ENCODE results near the gene ARHGAP21. TPM values are rescaled to one million over a fixed set of nuclear protein-coding genes. Genes with fewer than 3 reads are reported as not detected.
"Not testable (repeated sequence)": the region's sequence is repeated elsewhere in the genome, so short reads cannot be mapped to it uniquely, and the experiment has no call there.

ARHGAP21 gene
- total RNA-seq (2014; rRNA removed; shearing (Covaris generic); ENCODE audit: low replicate concordance) = 3.1 and 11.6 TPM in 2 replicates

DNA sequence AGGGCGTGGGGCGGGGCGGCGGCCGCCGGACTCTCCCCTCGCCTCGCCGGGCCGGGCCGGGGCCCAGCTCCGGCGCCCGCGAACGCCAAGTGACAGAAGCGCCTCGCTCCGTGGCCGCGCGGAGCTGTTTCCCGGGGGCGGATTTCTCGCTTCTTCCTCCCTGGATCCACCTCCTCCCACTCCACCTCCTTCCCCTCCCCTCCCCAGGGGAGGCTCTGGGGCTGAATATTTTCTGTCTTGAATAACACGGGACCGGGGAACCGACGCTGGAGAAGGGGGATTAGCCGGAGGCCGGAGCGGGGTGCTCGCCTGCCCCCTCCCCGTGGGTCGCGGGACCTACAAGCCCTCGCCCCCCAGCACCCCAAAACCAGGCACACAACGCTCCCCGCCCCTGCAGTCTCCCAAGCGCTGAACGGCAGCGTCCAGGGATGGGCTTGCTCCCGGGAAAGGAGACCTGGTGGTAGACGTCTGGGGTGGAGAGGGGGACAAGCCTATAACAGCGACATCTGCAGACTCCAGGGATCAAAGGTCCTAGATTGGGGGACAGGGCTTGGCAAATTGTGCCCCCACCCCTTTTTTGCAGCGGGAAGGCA, at the start of gene ARHGAP21:
ARHGAP21 (minus strand) TSS at position 100 of the 593 bp plus-strand sequence. CDS start 1,988 bp downstream, outside the sequence.
- no peaks in the 10 kb centered on the region for H3K79me2 ChIP-seq (ENCODE audit: low read length)
- peak within 1 kb of the TSS; percentile 77 for H3K4me2 ChIP-seq (ENCODE audit: low read depth, low read length, poor library complexity, severe bottlenecking)
- peak within 1 kb of the TSS; percentile 79; the same call in 1 of the 2 replicates for H2AFZ ChIP-seq (ENCODE audit: low read length)
- no peaks in the 10 kb centered on the region for H4K20me1 ChIP-seq (ENCODE audit: insufficient read depth, low read depth, low read length)
- peak within 1 kb of the TSS; percentile 56 for H3K9ac ChIP-seq (ENCODE audit: low read length)
- no peak for DNase-seq
- H3K9me3 ChIP-seq (ENCODE audit: low read length) = no peaks in the 10 kb centered on the region
- peak within 1 kb of the TSS; percentile 64 for H3K4me3 ChIP-seq (ENCODE audit: low read length)
- H3K9me2 ChIP-seq (replicated peaks; ENCODE audit: insufficient read depth, low read length) = no peaks in the 10 kb centered on the region
- peaks cover 14% of the 10 kb centered on the region for H3K4me1 ChIP-seq (ENCODE audit: low read length)
- no peaks in the 10 kb centered on the region for H3K27me3 ChIP-seq (ENCODE audit: low read length)
- no peaks in the 10 kb centered on the region for H3K36me3 ChIP-seq (ENCODE audit: insufficient read depth, low read length)
- no peak within 1 kb of the TSS for H3K27ac ChIP-seq (ENCODE audit: low read length)

DNA sequence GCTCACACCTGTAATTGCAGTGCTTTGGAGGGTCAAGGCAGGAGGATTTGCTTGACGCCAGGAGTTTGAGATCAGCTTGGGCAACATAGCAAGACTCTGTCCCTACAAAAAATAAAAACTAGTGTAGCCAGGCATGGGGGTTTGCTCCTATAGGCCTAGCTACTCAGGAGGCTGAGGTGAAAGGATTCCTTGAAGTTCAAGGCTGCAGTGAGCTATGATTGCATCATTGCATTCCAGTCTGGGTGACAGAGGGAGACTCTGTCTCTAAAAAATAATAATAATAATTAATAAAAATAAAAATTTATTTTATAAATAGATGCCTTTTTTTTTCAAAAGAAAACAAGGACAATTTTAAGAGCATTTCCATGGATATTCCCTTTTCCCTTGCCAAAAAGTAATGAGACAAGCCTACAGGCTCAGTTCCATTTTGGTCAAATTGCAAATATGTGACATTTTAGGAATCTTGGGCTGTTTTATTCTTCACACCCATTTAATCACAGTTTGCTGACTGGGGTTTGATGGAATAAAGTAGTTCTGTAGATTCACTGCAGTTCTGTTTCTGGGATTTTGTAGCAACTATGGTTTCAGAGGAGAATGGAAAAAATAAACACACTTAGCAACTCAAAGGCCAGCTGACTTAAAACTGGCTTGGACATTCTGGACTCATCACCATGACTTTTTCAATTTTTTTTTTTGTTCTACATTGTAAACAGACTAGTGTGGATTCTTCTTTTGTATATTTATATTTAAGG, 48.4 kb upstream of the ARHGAP21 start:
- Histone ChIP-seq H2AFZ (ENCODE audit: low read length) (no peak overlapping the region), H4K20me1 (ENCODE audit: insufficient read depth, low read depth, low read length) (no peaks in the 10 kb centered on the region), H3K4me2 (ENCODE audit: low read depth, low read length, poor library complexity, severe bottlenecking) (no peak overlapping the region), H3K27me3 (ENCODE audit: low read length) (no peaks in the 10 kb centered on the region), H3K9me2 (replicated peaks; ENCODE audit: insufficient read depth, low read length) (no peaks in the 10 kb centered on the region), H3K4me3 (ENCODE audit: low read length) (no peak overlapping the region), H3K9me3 (ENCODE audit: low read length) (0 out of 2 replicates have a peak, but pooled peaks cover 3% of the 10 kb centered on the region), H3K9ac (ENCODE audit: low read length) (no peak overlapping the region), H3K79me2 (ENCODE audit: low read length) (no peaks in the 10 kb centered on the region), H3K27ac (ENCODE audit: low read length) (no peak overlapping the region), H3K36me3 (ENCODE audit: insufficient read depth, low read length) (no peaks in the 10 kb centered on the region), H3K4me1 (ENCODE audit: low read length) (no peaks in the 10 kb centered on the region)
- no peak for DNase-seq

DNA sequence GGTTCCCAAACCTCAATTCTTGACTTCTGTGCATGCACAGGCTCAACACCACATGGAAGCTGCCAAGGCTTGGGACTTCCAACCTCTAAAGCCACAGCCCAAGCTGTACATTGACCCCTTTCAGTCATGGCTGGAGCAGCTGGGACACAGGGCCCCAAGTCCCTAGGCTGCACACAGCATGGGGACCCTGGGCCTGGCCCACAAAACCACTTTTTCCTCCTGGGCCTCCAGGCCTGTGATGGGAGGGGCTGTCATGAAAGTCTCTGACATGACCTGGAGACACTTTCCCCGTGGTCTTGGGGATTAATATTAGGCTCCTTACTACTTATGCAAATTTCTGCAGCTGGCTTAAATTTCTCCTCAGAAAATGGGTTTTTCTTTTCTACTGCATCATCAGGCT, 41.3 kb upstream of the ARHGAP21 start:
- H4K20me1 ChIP-seq (ENCODE audit: insufficient read depth, low read depth, low read length); DNase-seq; H2AFZ ChIP-seq (ENCODE audit: low read length); H3K9me2 ChIP-seq (replicated peaks; ENCODE audit: insufficient read depth, low read length); H3K9ac ChIP-seq (ENCODE audit: low read length); H3K27me3 ChIP-seq (ENCODE audit: low read length); H3K4me1 ChIP-seq (ENCODE audit: low read length); H3K79me2 ChIP-seq (ENCODE audit: low read length); H3K36me3 ChIP-seq (ENCODE audit: insufficient read depth, low read length); H3K9me3 ChIP-seq (ENCODE audit: low read length); H3K4me3 ChIP-seq (ENCODE audit: low read length); H3K27ac ChIP-seq (ENCODE audit: low read length); H3K4me2 ChIP-seq (ENCODE audit: low read depth, low read length, poor library complexity, severe bottlenecking): not testable (repeated sequence)

DNA sequence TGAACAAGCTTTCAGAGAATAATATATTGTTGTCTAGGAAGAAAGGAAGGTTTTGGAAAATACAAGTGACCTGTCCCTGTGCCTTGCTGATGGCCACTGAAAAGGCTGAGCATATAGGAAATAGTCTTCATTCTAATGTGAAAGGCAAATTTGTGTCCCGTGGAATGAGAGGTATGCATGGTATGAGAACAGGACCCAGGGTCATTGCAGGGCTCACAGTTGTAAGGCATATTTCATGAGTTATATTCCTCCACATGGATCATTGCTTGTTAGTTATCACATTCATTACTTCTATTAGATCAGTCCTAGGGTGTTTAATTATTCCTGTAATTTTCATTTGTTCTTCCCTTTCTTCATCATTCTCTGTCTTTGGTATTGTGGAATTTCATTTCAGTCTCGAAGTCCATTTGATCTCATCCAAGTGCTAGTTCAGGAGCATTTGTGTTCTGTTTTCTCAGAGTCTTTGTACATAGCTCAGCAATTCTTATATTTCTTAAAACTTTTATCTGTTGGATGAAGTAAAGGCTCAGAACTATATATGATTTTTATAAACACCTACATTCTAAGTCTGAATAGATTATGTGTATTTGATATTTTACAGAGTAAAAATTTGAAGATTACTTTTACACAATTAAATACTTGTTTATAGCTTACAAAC, 39.4 kb upstream of the ARHGAP21 start:
- H3K79me2 ChIP-seq (ENCODE audit: low read length) = no peaks in the 10 kb centered on the region
- H3K4me2 ChIP-seq (ENCODE audit: low read depth, low read length, poor library complexity, severe bottlenecking) = no peak overlapping the region

DNA sequence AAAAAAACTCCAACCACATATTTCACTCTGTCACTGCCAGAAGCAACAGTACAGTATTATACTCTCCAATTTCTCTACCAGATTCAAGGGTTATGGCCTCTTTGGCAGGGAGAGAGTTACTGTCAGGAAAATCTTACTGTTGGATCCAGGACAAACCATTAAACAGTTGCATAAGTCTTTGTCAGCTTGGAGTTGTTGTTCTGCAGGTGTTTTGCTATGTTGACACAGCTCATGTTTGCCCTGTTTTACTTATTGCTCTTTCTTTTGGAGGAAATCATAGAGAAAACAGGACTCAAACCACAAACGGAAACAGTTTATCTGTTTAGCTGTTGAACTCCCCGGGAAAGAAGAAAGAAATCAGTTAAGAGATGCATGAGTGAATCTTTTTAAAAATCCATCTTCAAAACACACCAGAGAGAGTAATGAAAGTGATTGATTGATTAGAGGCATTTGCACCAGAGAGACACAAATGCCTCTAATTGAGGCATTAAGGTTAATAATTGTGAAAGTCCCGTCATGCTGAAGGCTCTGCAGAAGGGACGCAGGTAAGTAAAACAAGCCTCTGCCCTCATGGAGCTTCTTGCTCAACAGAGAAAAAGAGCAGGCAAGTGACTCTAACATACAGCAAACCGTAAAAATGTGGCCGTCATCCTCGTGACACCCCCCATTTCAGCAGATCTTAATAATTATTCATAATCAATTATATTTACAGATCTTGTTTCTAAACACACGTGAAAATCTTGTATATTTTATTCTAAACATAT, 38.7 kb upstream of the ARHGAP21 start:
- no peak for DNase-seq
- no peaks in the 10 kb centered on the region; the same call in none of the 2 replicates for H3K9me3 ChIP-seq (ENCODE audit: low read length)
- H3K9ac ChIP-seq (ENCODE audit: low read length) = no peak overlapping the region
- no peaks in the 10 kb centered on the region for H3K36me3 ChIP-seq (ENCODE audit: insufficient read depth, low read length)
- H3K4me3 ChIP-seq (ENCODE audit: low read length) = no peak overlapping the region
- H3K4me1 ChIP-seq (ENCODE audit: low read length) = no peaks in the 10 kb centered on the region
- H2AFZ ChIP-seq (ENCODE audit: low read length) = no peak overlapping the region
- H3K79me2 ChIP-seq (ENCODE audit: low read length) = no peaks in the 10 kb centered on the region
- no peak overlapping the region for H3K27ac ChIP-seq (ENCODE audit: low read length)
- no peak overlapping the region for H3K4me2 ChIP-seq (ENCODE audit: low read depth, low read length, poor library complexity, severe bottlenecking)
- H3K27me3 ChIP-seq (ENCODE audit: low read length) = no peaks in the 10 kb centered on the region
- no peaks in the 10 kb centered on the region for H4K20me1 ChIP-seq (ENCODE audit: insufficient read depth, low read depth, low read length)
- H3K9me2 ChIP-seq (replicated peaks; ENCODE audit: insufficient read depth, low read length) = no peaks in the 10 kb centered on the region

More for the DNA sequence above, 39.4 kb upstream of the ARHGAP21 start:
- no peaks in the 10 kb centered on the region for H4K20me1 ChIP-seq (ENCODE audit: insufficient read depth, low read depth, low read length)
- no peaks in the 10 kb centered on the region for H3K9me2 ChIP-seq (replicated peaks; ENCODE audit: insufficient read depth, low read length)
- no peak overlapping the region for H2AFZ ChIP-seq (ENCODE audit: low read length)
- H3K4me1 ChIP-seq (ENCODE audit: low read length) = no peaks in the 10 kb centered on the region
- no peaks in the 10 kb centered on the region; the same call in none of the 2 replicates for H3K9me3 ChIP-seq (ENCODE audit: low read length)
- H3K4me3 ChIP-seq (ENCODE audit: low read length) = no peak overlapping the region
- no peaks in the 10 kb centered on the region for H3K36me3 ChIP-seq (ENCODE audit: insufficient read depth, low read length)
- no peaks in the 10 kb centered on the region for H3K27me3 ChIP-seq (ENCODE audit: low read length)
- no peak overlapping the region for H3K27ac ChIP-seq (ENCODE audit: low read length)
- no peak overlapping the region for H3K9ac ChIP-seq (ENCODE audit: low read length)
- DNase-seq = no peak

DNA sequence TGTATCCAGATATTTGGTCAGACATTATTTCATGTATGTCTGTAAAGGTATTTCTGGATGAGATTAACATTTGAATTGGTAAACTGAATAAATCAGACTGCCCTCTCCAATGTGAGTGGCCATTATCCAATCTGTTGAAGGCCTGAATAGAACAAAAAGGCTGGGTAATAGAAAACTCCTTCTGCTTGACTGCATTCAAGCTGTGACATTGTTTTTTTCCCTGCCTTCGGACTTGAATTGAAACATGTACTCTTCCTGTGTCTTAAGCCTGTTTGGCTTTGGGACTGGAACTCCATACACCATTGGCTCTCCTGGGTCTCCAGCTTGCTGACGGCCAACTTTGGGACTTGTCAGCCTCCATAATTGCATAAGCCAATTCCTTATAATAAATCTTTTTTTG, 36.0 kb upstream of the ARHGAP21 start:
- Histone ChIP-seq H4K20me1 (ENCODE audit: insufficient read depth, low read depth, low read length) (no peaks in the 10 kb centered on the region), H3K9me3 (ENCODE audit: low read length) (no peaks in the 10 kb centered on the region; the same call in 1 of the 2 replicates), H3K9me2 (replicated peaks; ENCODE audit: insufficient read depth, low read length) (no peaks in the 10 kb centered on the region), H3K4me2 (ENCODE audit: low read depth, low read length, poor library complexity, severe bottlenecking) (no peak overlapping the region), H3K9ac (ENCODE audit: low read length) (no peak overlapping the region), H3K27ac (ENCODE audit: low read length) (no peak overlapping the region), H3K4me1 (ENCODE audit: low read length) (no peaks in the 10 kb centered on the region), H3K27me3 (ENCODE audit: low read length) (no peaks in the 10 kb centered on the region), H2AFZ (ENCODE audit: low read length) (no peak overlapping the region), H3K79me2 (ENCODE audit: low read length) (no peaks in the 10 kb centered on the region), H3K4me3 (ENCODE audit: low read length) (no peak overlapping the region), H3K36me3 (ENCODE audit: insufficient read depth, low read length) (no peaks in the 10 kb centered on the region)
- DNase-seq = no peak

DNA sequence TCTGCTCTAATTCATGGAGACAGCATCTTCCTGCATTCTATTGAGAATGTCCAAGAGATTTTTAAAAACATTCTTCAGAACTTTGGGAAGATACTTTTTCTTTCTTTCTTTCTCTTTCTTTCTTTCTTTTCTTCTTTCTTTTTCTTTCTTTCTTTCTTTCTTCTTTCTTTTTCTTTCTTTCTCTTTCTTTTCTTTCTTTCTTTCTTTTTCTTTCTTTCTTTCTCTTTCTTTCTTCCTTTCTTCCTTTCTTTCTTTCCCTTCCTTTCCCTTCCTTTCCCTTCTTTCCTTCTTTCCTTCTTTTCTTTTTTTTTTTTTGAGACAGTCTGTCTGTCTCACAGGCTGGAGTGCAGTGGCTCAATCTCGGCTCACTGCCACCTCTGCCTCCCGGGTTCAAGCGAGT, 34.6 kb upstream of the ARHGAP21 start:
- not testable (repeated sequence) for H2AFZ ChIP-seq (ENCODE audit: low read length); H3K9me3 ChIP-seq (ENCODE audit: low read length); H3K79me2 ChIP-seq (ENCODE audit: low read length); H3K36me3 ChIP-seq (ENCODE audit: insufficient read depth, low read length); H3K27ac ChIP-seq (ENCODE audit: low read length); H3K27me3 ChIP-seq (ENCODE audit: low read length); H3K9me2 ChIP-seq (replicated peaks; ENCODE audit: insufficient read depth, low read length); H3K9ac ChIP-seq (ENCODE audit: low read length); H3K4me1 ChIP-seq (ENCODE audit: low read length); H4K20me1 ChIP-seq (ENCODE audit: insufficient read depth, low read depth, low read length); H3K4me2 ChIP-seq (ENCODE audit: low read depth, low read length, poor library complexity, severe bottlenecking); H3K4me3 ChIP-seq (ENCODE audit: low read length); DNase-seq

DNA sequence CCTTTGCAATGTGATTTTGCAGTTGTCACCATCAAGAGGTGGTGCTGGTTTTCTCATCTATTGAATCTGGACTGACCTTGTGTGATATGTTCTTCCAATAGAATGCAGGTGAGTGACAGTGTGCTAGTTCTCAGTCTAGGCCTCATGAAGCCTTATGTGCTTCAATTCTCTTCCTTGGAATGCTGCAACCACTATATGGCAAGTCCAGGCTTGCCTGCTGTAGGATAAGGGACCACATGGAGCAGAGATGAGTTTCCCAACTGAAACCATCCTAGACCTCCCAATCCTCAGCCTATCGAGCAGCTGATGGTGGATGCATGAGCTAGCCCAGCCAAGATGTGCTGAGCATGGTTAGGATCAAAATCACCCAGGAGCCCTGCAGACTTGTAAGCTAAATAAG, 32.6 kb upstream of the ARHGAP21 start:
- Histone ChIP-seq H3K36me3 (ENCODE audit: insufficient read depth, low read length) (no peaks in the 10 kb centered on the region), H3K9me2 (replicated peaks; ENCODE audit: insufficient read depth, low read length) (no peaks in the 10 kb centered on the region), H3K27me3 (ENCODE audit: low read length) (no peaks in the 10 kb centered on the region), H3K79me2 (ENCODE audit: low read length) (no peaks in the 10 kb centered on the region), H4K20me1 (ENCODE audit: insufficient read depth, low read depth, low read length) (no peaks in the 10 kb centered on the region), H3K9me3 (ENCODE audit: low read length) (no peaks in the 10 kb centered on the region; the same call in 1 of the 2 replicates), H3K9ac (ENCODE audit: low read length) (no peak overlapping the region), H3K4me2 (ENCODE audit: low read depth, low read length, poor library complexity, severe bottlenecking) (no peak overlapping the region), H3K4me1 (ENCODE audit: low read length) (no peaks in the 10 kb centered on the region), H2AFZ (ENCODE audit: low read length) (no peak overlapping the region), H3K4me3 (ENCODE audit: low read length) (no peak overlapping the region), H3K27ac (ENCODE audit: low read length) (no peak overlapping the region)
- no peak for DNase-seq

All from Karpas-422 (cell line).